DMS53 (cell line): ENCODE data around the gene PIAS3.
A peak's percentile ranks its signal among the peaks of the same experiment; 100 is the strongest.

Experiments used
- DNase-seq: peaks from one replicate; lab custom pipeline; 2025; lab: John Stamatoyannopoulos, UW

PIAS3 gene

GRCh38 chr1:145858901-145859490 is at the start of gene PIAS3:
Gene PIAS3 (minus strand): TSS chr1:145859081. CDS start chr1:145858990, 91 bp downstream.
- DNase-seq, result peak; percentile 95

DNA sequence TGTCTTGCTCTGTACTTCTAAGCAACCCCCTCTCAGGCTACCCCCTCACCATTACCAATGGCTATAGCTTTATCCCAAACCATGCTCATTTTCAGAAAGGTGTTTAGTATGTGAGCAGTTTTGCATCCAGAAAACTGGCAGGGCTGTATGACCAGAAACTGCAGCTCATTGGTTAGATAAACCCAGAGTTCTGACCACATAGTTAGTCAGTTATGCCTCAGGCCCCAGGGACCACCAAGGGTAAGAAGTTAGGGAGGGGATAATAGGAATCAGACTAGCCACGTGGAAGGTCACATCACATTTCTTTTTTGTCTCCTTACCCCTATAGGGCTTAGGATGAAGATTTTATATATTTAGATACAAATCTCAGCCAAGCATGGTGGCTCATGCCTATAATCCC is 49.8 kb upstream of the PIAS3 start:
- no peak for DNase-seq

GRCh38 chr1:145906954-145907753 is 48.3 kb upstream of the PIAS3 start:
- no peak for DNase-seq

- no peak for DNase-seq
Measured at GRCh38 chr1:145901312-145902021, 42.6 kb upstream of the PIAS3 start.

DNA sequence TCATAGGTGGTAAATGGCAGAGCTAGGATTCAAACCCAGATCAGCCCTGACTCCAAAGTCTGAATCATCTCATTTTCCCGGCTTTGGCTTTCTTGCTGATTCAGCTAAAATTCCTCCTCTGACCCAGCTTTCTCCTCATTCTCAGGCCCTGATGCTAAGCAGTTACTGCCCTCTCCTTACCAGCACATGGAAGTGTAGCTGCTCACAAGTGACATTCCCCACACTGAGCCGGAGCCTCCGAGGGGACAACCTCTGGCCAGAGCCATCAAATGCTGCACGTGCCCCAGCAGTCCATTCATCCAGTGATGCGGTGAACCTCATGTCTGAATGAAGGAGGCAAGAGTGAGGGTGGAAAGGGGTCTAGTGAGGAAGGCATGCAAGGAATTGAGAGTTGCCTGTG is 39.9 kb upstream of the PIAS3 start:
- no peak for DNase-seq

DNA sequence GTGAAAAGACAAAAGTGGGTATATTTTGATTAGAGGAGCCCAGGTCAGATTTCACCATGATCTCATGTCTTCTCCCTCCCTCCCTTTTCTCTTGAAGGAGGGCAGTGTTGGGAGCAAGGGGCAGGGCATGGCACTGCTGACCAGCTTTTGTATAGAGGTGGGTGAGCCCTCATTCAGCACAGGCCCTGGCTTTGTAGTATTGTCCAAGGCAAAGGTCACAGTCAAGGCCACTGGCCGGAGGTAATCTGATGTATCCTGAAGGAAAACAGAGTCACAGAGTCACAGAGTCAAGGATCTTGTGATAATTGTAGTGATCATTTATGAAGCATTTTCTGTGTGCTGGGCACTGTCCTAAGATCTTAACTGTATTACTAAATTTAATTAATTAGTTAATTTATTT is 39.1 kb upstream of the PIAS3 start:
- DNase-seq, result no peak

GRCh38 chr1:145895471-145895870 is 36.6 kb upstream of the PIAS3 start:
- DNase-seq, result no peak

DNA sequence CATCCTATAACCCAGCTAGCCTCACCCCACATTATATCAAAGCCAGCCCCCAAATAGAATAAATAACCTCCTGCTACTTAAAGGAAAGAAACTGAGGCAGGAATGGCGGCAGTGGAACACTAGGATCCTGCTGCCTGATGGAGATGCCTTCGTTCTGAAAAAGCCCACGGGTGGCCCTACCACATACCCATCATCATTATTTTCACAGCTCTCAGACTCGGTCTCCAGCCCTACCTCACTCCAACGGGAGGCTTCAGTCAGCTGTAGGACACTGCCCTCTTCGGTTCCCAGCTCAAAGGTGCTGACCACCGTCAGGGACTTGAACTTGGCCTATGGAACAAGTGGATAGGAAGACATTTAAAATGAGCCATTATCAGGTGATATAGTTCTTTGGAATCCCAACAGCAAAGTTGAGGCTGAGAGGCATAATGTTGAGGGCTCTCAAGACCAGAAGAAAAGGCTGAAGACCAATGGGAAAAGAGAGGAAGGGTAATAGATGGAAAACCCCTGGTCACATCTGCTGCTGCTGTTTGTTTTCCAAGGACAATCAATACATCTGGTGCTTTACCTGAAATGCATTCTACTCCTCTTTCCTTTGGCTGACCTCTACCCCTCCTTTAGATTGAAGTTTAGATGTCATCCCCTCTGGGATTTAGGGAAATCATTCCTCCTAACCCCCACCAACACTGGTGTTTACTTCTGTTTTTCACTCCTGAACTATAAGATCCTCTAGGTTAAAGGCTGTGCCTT is 34.6 kb upstream of the PIAS3 start:
- no peak for DNase-seq

DNA sequence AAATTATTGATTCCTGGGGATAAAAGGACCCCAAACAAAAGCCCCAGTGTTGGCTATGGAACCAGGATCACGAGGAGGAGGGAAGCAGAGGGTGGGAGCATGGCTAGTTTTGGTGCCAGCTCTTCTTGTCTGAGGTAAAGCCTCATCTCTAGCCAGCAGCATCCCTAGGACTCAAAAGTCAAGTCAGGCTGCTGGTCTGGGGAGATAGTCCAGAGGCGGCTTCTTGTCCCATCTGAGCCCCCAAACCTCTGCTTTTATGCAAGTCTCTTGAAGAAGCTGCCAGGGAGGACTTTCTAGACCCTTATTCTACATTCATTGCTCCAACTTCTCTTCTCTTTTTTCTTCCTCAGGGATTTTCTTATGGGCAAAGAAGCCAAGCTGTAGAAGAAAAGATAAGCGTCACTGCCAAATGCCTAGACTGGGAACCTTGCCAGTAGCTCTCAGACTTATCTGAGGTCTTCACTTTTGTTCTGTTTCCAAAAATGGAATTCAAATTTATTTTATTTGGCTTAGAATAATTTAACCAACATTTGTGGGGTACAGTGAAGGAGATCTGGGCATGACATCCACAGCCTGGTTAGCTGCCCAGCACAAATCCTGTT is 33.7 kb upstream of the PIAS3 start:
- DNase-seq, result no peak

GRCh38 chr1:145891587-145892485 is 33.0 kb upstream of the PIAS3 start:
- DNase-seq, result peak; percentile 98

DNA sequence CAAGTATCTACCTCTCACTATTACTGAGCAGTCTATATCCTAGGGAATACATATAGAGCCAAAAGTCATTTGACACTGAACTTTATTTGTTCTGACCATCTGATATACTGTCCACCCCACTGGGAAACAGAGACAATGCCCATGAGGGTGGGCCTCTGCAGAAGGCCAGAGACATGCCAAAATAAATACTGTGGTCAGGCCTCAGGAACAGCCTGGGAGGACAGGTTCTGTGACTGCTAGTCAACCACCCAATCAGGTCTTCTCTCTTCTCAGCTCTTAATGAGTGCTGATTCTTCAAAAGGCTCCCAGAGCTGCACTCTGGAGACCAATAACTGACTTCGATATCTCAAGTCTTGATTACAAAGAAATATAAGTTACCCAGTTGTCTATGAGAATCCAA is 32.3 kb upstream of the PIAS3 start:
- DNase-seq, result peak; percentile 58

- no peak for DNase-seq
Measured at GRCh38 chr1:145889722-145890121, 30.8 kb upstream of the PIAS3 start.

DNA sequence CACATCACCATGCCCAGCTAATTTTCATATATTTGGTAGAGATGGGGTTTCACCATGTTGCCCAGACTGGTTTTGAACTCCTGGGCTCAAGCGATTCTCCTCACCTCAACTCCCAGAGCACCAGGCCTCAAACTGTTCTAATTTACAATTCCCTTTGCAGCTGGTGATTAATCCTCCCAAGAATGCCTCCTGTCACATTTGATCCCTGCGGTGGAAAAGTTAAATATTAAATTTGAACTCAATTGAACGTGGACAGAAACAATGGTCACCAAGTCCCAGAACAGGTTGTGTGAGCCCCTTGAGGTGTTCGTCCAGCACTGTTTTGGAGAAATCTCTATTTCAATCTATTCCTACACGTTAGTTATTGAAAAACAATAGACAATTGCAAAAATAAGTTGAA is 28.8 kb upstream of the PIAS3 start:
- DNase-seq, result peak; percentile 36

GRCh38 chr1:145886816-145887215 is 27.9 kb upstream of the PIAS3 start:
- DNase-seq, result no peak

DNA sequence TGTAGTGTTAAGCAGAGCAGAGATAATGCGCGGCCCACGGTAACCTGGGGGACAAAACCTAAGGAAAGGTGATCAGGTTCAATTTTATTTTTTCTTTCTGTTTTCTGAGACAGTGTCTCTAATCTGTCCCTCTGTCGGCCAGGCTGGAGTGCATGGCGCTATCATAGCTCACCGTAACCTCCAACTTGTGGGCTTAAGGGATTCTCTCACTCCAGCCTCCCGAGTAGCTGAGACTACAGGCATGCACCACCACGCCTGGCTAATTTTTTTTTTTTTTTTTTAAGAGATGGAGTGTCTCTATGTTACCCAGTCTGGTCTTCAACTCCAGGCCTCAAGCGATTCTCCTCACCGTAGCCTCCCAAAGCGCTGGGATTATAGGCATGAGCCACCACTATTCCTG is 27.5 kb upstream of the PIAS3 start:
- peak; percentile 33 for DNase-seq

DNA sequence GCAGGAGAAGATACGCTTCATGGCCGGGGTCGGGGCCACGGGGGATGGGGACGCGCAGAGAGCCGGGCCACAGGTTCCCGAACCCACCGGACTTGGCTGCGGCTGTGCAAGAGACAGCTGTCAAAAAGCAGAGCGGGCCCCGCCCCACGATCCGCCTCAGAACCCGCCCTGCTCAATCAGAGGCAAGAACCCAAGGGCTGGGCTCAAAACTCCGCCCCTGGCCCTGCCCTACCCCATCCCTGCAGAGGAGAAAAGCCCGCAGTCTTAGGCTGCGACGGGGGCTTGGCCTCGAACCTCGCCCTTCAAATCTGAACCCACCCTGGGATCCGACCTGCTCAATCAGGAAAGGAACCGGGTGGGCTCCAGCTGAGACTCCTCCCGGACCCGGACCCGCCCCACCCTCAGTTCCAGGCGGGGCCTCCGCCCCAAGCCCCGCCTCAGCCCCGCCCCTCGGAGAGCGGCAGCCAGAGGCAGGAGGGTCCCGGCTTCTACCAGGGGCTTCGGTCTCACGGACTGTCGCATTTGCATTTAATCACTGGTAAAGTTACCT is 26.9 kb upstream of the PIAS3 start, which contains the start of gene ANKRD35:
TSS of gene ANKRD35 (minus strand) at position 129 of the 550 bp plus-strand sequence. CDS start at position 21, 108 bp downstream.
- peak; percentile 85 for DNase-seq

- DNase-seq, result no peak
Measured at GRCh38 chr1:145884675-145885074, 25.8 kb upstream of the PIAS3 start.

GRCh38 chr1:145879775-145880174 is 20.9 kb upstream of the PIAS3 start:
- peak; percentile 39 for DNase-seq

GRCh38 chr1:145878724-145879123 is 19.8 kb upstream of the PIAS3 start:
- DNase-seq, result no peak

GRCh38 chr1:145877923-145878486 is 19.1 kb upstream of the PIAS3 start:
- DNase-seq, result peak; percentile 19
